DND-41 (cell line): Measurements from ENCODE around the gene CLDN34.

Experiments used
- ATAC-seq: fragments of 200-7000 bp; cut with Tn5 transposase; 3 replicates; pipeline ENCODE4 v1.9.1; 2021; ENCODE audit warnings: low read depth; ENCODE audit not compliant: insufficient read depth
- DNase-seq: peaks from one replicate; pipeline ENCODE4 v3.0.0-alpha.2; 2020
- H2AFZ ChIP-seq: 2 replicates; pipeline ENCODE4 v1.6.0; 2012; ENCODE audit warnings: low read depth, low read length
- H3K27ac ChIP-seq: 2 replicates; pipeline ENCODE4 v1.5.1; 2012; ENCODE audit warnings: low read length, inconsistent platforms
- H3K27me3 ChIP-seq: fragments of 200-600 bp; sonication (generic); 2 replicates; pipeline ENCODE4 v1.6.0; 2012; ENCODE audit warnings: low read length, mild to moderate bottlenecking, inconsistent platforms; ENCODE audit not compliant: insufficient read depth, poor library complexity
- H3K36me3 ChIP-seq: 2 replicates; pipeline ENCODE4 v1.5.1; 2012; ENCODE audit warnings: low read length, inconsistent platforms; ENCODE audit not compliant: insufficient read depth
- H3K4me1 ChIP-seq: 2 replicates; pipeline ENCODE4 v1.5.1; 2012; ENCODE audit warnings: mild to moderate bottlenecking, low read length; ENCODE audit not compliant: insufficient read depth
- H3K4me2 ChIP-seq: 2 replicates; pipeline ENCODE4 v1.6.0; 2012; ENCODE audit warnings: mild to moderate bottlenecking, moderate library complexity, low read length, inconsistent platforms; ENCODE audit not compliant: insufficient read depth
- H3K4me3 ChIP-seq, 2 experiments: fragments of 200-600 bp in 1 of 2; shearing (Covaris generic) in 1 of 2; 2 replicates each; pipeline ENCODE4 v1.5.1; 2012 to 2016; ENCODE audit warnings: inconsistent platforms in 2 of 2, low read length in 2 of 2, mild to moderate bottlenecking in 2 of 2, low read depth in 1 of 2, moderate library complexity in 1 of 2
- H3K79me2 ChIP-seq: 2 replicates; pipeline ENCODE4 v1.6.0; 2012; ENCODE audit warnings: low read length, inconsistent platforms; ENCODE audit not compliant: insufficient read depth
- H3K9ac ChIP-seq: 2 replicates; pipeline ENCODE4 v1.6.0; 2012; ENCODE audit warnings: low read depth, mild to moderate bottlenecking, inconsistent platforms, low read length, moderate library complexity
- H3K9me3 ChIP-seq: 2 replicates; pipeline ENCODE4 v1.5.1; 2012; ENCODE audit warnings: low read length, moderate library complexity, mild to moderate bottlenecking, inconsistent platforms; ENCODE audit not compliant: insufficient read depth, severe bottlenecking
- H4K20me1 ChIP-seq: 2 replicates; pipeline ENCODE4 v1.6.0; 2012; ENCODE audit warnings: low read length; ENCODE audit not compliant: insufficient read depth
- CTCF ChIP-seq: IDR thresholded peaks from 2 replicates; pipeline ENCODE4 v1.5.1; 2012; ENCODE audit warnings: borderline replicate concordance, low read length, moderate library complexity, mild to moderate bottlenecking; ENCODE audit not compliant: poor library complexity, severe bottlenecking; ENCODE audit errors: extremely low read depth
- EZH2 ChIP-seq: IDR thresholded peaks from 3 replicates; pipeline ENCODE4 v1.6.1; 2012; ENCODE audit warnings: borderline replicate concordance, low read depth, mild to moderate bottlenecking, moderate library complexity, low read length, inconsistent platforms; ENCODE audit not compliant: severe bottlenecking

CLDN34 gene

GRCh38 chrX:9997524-9997923 lies 30.4 kb downstream of the CLDN34 start:
- H2AFZ ChIP-seq: no peak overlapping the region
- no peak overlapping the region for H3K4me2 ChIP-seq
- H3K4me1 ChIP-seq: no peaks in the 10 kb centered on the region
- DNase-seq (no peak), ATAC-seq (no peak)
- no peak overlapping the region for H3K27ac ChIP-seq
- H3K9ac ChIP-seq: no peak overlapping the region
- H3K9me3 ChIP-seq: no peaks in the 10 kb centered on the region
- no peaks in the 10 kb centered on the region for H3K27me3 ChIP-seq
- H4K20me1 ChIP-seq: no peaks in the 10 kb centered on the region
- no peak overlapping the region for H3K4me3 ChIP-seq
- H3K79me2 ChIP-seq: no peaks in the 10 kb centered on the region
- H3K36me3 ChIP-seq: no peaks in the 10 kb centered on the region
- no peak for TF ChIP-seq EZH2
- TF ChIP-seq CTCF: no peak

DNA sequence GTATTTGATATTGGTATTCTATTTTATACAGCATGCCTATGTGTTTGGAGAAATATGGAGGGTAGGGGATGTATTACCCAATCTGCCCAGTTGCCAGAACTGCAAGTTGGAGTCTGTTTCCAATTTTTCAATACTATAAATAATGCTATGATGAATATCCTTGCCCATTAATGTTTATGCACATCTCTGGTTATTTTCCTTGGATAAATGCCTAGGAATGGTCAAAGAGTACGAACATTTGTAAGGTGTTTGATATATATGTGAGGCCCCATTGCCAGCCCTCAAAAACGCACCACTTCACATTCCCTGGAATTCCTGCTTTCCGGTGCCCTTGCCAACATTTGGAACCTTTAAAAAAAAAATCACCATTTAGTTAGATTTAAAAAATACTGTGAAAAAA lies 34.3 kb downstream of the CLDN34 start:
- Histone ChIP-seq H3K4me2 (no peak overlapping the region), H3K36me3 (no peaks in the 10 kb centered on the region), H3K27ac (no peak overlapping the region), H3K4me1 (peaks cover 14% of the 10 kb centered on the region), H3K27me3 (no peaks in the 10 kb centered on the region), H4K20me1 (no peaks in the 10 kb centered on the region), H3K9ac (no peak overlapping the region), H2AFZ (no peak overlapping the region), H3K79me2 (no peaks in the 10 kb centered on the region), H3K4me3 (no peak overlapping the region), H3K9me3 (no peaks in the 10 kb centered on the region)
- no peak for TF ChIP-seq CTCF
- no peak for TF ChIP-seq EZH2
- ATAC-seq (no peak), DNase-seq (no peak)

DNA sequence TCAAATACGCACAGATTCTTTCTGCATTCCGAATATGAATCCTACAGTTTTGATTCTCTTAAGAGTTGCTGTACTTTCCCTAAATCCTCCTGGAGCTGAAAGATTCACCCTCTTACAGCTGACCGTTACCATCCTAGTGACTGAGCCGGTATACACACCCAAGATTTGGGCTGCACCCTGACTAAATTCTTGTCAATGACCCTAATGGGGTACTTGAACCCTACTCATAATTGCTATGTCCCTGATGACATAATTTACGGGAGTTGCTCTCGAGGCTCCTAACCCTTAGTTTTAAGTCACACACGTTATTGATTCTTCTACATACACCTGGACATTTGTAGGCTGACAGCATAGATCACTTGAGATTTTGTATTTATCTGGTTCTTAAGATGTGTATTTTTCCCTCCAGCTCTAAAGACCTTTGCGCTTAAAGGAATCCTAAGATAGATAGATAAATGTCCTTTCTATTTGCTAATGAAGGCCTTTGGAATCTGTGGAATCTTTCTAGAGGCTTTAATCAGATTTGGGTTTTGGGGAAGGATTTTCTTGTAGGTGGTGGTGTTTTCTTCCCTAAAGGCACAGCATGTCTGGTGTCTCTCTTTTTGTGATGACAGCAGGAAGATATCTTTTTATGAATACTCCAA lies 37.8 kb downstream of the CLDN34 start:
- no peaks in the 10 kb centered on the region for H3K79me2 ChIP-seq
- no peak overlapping the region for H3K27ac ChIP-seq
- H3K9ac ChIP-seq: no peak overlapping the region
- no peak overlapping the region for H2AFZ ChIP-seq
- no peak for DNase-seq
- H3K27me3 ChIP-seq: no peaks in the 10 kb centered on the region
- no peak overlapping the region for H3K4me3 ChIP-seq
- TF ChIP-seq CTCF (no peak), EZH2 (no peak)
- H3K9me3 ChIP-seq: no peaks in the 10 kb centered on the region
- H3K36me3 ChIP-seq: no peaks in the 10 kb centered on the region
- H4K20me1 ChIP-seq: no peaks in the 10 kb centered on the region
- ATAC-seq: no peak
- no peak overlapping the region for H3K4me2 ChIP-seq
- H3K4me1 ChIP-seq: peaks cover 14% of the 10 kb centered on the region

- no peak for DNase-seq
These were observed 38.9 kb downstream of the CLDN34 start for GRCh38 chrX:10006086-10006485.

More at GRCh38 chrX:10006086-10006485, 38.9 kb downstream of the CLDN34 start:
- Histone ChIP-seq H4K20me1 (no peaks in the 10 kb centered on the region), H3K4me2 (no peak overlapping the region), H3K36me3 (no peaks in the 10 kb centered on the region), H3K9ac (no peak overlapping the region), H3K27ac (no peak overlapping the region), H3K79me2 (no peaks in the 10 kb centered on the region), H3K27me3 (no peaks in the 10 kb centered on the region), H3K4me3 (no peak overlapping the region), H2AFZ (no peak overlapping the region), H3K9me3 (no peaks in the 10 kb centered on the region), H3K4me1 (peaks cover 14% of the 10 kb centered on the region)
- no peak for ATAC-seq
- TF ChIP-seq CTCF: no peak
- TF ChIP-seq EZH2: no peak
